Stimulated activated CD8-positive, alpha-beta memory T cell treated with anti-CD3 and anti-CD28 coated beads, Interleukin-12 subunit alpha, Interleukin-12 subunit beta, amount 100 ng/mL, for 24 hours (primary cell): ENCODE measurements around the gene DNAJA4.

Experiments
- DNase-seq: peaks from one replicate; pipeline ENCODE4 v3.0.0-alpha.2; 2020; ENCODE audit errors: extremely low read depth

The DNAJA4 gene

DNA sequence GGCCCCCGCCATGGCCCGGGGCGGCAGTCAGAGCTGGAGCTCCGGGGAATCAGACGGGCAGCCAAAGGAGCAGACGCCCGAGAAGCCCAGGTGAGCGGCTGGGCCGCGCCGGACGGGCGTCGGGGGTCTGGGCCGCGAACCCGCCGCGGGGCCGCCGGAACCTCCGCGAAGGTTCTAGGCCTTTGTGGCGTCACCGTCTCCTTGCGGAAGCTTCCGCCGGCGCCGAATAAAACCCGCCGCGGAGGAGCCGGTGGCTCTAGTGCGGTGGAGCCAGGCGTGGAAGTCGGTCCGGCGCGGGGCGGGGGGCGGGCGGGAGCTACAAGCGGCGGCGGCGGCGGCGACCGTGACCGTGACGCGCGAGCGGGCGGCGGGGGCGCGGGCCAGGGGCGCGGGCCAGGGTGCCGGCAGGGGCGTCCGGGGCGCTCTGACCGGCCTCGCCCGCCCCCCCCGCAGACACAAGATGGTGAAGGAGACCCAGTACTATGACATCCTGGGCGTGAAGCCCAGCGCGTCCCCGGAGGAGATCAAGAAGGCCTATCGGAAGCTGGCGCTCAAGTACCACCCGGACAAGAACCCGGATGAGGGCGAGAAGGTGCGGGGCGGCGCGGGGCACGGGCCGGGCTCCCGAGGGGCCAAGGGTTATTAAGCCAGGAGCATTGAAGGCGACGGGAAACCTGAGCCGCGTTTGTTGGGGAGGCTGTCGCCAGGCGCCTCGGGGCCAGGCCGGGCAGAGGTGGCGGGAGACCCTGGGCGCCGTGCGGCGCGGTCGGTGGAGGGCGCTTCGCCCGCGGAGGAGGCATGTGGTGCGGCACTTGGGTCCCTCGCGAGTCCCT, at the start of gene DNAJA4:
Gene DNAJA4, plus strand, starts transcription at position 259 of the 833 bp plus-strand sequence. Its CDS starts 202 bp downstream, at position 461.
- DNase-seq = peak; percentile 9

DNA sequence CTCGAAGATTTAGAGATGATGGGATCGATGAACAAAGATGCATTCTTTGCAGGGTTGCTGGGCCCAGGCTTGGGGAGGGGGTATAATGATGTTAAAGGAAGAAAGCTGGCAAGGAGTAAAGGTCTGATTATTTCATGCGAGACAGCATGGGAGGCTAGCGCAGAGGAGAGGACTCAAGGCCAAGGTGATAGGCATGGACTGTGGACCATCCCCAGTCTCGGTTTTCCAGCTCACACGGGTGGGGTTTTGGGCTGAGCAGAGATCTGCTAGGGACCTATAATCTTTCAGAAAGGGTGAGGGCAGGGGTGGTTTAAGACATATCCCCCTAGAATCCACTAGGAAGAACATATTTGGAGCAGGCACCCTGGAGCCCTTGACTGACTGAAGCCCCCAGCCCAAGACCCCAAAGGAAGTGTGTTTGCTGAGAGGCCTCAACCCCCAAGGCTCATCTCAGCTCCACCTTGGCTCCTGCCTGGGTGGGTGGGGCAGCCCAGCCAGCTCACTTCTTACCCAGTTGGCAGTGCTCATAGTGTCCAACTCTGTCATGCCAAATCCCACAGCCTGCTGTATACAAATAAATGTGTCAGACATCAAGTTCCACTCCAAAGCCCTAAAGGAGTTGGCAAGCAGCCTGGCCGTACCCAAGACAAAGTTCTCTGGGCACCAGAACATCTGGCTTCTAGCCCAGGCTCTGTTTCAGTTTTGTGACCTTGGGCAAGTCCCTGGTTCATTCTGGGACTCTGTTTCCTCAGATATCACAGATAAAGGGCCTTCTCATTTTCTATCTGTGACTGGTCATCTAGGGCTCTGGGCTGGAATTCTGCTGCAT, 47.9 kb upstream of the DNAJA4 start:
- no peak for DNase-seq

DNA sequence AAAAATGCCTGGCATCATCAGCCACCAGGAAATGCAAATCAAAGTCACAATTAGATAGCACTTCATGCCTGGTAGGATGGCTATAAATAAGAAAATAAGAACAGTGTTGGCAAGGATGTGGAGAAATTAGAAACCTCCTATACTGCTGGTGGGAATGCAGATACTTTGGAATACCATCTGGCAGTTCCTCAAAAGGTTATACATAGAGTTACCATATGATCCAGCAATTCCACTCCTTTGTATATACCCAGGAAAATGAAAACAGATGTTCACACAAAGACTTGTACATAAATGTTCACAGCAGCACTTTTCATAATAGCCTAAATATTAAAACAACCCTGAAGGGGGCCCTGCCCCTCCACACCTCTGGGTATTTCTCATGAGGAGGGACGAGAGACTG, 43.6 kb upstream of the DNAJA4 start:
- no peak for DNase-seq

DNA sequence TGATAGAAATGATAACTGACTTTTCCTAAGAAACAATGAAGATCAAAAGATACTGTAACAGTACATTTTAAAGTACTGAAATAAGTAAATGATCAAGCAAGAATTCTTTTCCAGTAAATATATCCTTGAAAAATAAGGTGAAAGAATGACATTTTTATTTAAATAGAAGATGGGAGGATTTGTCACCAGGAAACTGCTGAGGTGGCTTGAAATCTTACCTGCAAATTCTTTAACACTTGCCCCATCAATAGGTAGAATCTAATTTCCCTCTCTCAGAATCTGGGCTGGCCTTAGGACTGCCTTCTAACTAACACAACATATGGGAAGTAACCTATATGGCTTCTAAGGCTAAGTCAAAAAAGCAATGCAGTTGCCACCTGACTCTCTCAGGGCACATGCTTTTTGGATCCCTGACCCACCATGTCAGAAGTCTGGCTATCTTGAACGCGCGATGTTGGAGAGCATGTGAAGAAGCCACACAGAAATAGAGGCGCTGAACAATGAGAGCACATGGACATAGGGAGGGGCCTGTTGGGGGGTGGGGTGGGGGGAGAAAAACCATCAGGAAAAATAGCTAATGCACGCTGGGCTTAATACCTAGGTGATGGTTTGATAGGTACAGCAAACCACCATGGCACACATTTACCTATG, 41.5 kb upstream of the DNAJA4 start:
- DNase-seq = no peak

DNA sequence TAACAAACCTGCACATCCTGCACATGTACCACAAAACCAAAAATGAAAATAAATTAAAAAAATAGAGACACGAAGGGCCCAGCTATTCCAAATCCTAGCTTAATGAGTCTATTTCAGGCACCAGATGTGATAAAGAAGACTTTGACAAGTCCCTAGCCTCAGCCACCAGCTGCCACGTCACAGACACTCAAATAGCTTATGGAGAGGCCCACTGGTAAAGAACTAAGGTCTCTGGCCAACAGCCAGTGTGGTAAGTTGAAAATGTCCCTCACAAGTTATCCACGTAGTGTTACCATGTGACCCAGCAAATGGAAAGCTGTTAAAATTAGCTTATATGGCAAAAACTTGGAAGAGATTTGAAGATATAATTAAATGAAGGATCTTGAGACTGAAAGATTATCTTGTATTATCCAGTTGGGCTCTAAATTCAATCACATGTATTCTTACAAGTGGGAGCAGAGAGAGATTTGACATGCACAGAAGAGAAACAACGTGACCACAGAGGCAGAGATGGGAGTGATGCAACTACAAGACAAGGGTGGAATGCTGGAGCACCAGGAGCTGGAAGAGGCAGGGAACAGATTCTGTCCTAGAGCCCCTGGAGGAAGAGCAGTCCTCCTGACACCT, 40.9 kb upstream of the DNAJA4 start:
- no peak for DNase-seq

DNA sequence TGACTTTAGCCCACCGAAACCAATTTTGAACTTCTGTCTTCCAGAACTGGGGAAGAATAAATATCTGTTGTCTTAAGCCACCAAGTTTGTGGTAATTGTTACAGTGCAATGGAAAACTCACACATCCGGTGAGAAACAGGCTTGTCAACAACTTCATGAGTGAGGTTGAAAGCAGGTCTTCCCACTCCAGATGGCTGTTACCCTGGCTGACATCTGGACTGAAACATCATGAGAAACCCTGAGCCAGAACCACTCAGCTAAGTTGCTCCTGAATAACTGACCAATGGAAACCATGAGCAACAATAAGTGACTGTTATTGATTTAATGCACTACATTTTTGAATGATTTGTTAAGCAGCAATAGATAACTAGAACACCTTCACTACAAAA, 40.3 kb upstream of the DNAJA4 start:
- DNase-seq = no peak

DNA sequence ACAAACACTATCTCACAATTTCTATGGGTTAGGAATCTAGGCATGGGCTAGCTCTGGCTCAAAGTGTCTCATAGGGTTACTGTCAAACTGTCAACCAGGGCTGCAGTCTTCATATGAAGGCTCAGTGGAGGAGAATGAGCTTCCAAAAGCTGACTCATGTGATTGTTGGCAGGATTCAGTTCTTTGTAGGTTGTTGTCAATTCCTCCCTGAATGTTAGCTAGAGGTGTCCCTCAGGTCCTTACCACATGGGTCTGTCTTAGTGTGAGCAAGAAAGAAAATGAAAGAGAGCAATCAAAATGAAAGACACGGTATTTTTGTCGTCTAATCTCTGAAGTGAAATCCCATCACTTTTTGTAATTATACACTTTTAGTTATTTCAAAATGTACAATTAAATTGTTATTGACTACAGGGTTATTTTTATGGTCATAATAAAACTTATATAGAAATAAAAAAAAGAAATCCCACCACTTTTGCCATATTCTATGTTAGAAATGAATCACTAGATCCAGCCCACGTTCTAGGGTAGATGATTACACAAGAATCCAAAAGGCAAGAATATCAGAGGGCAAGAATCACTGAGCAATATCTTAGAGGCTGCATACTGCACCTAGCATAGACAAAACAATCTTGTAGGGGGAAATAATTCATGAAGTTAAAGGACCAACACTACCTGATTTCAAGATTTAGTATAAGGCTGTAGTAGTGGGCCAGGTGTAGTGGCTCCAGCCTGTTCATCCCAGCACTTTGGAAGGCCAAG, 38.4 kb upstream of the DNAJA4 start:
- no peak for DNase-seq

DNA sequence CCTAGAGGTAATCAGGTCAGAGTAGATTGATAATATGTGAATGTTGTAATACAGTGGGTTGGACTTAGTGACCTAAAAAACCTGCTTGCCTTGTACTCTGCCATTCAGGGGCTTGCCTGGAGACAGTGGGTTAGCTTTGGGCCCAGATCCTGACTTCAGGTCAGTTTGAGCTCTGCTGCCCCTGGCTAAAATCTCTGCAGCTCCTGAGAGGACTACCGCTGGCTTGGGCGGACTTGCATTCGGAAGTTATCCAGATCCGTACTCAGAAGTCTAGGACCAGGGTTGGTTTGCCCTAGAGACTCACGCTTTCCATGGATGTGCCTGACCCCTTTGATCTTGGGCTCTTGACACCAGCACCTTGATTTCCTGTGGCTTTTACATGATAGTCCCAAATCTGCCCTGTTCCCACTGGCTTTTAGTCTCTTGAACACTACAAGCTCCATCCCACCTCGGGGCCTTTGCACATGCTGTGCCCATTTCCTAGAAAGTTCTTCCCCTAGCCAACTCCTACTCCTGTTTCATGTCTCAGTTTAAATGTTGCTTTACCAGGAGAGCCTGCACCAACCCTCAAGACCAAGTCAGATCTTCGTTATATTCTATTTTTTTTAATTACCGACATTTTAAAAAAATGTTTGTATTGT, 35.9 kb upstream of the DNAJA4 start:
- no peak for DNase-seq

DNA sequence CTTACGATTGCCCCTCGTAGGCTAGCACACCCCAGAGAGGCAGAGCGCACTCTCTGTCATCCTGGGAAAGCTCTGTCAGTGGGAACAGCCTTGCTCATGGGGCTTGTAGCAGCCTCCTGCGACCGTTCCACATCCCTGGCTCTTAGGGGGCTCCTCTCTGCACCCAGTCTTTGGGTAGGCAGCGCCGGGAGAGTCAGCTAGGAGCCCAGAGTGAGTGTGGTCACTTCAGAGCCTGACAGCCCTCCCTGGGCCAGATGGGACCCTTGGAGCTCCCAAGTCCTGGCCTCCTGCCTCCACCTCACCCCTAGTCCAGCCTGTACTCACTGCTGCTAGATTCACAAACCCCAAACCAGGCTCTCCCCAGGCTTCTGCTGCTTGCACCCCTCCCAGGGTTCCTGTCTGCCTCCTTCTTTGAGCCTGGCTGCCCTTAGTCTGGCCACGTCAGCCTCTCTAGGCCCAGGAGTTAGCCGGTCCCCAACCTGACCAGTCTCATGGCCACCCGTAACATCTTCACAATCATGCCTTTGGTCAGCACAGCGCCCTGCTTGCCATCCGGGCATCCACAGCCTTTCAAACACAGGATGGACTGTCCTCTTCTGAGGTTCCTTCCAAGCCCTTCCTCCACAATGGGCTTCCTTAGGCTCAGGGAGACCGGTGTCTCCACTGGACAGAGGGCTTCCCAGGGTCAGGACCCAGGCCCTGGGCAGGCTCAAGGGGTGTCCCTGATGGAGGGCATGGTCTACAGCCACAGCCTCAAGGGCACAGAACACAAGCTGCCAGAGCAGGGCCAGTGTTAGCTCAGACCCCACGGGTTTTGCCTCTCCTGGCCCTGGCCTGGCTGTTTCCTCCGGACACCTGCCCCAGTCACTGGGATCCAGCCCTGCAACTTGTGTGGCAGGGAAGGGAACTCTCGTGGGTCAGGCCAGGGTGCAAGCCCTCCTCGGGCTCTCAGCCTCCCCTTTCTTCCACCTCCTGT, 34.6 kb upstream of the DNAJA4 start:
- DNase-seq = no peak

DNA sequence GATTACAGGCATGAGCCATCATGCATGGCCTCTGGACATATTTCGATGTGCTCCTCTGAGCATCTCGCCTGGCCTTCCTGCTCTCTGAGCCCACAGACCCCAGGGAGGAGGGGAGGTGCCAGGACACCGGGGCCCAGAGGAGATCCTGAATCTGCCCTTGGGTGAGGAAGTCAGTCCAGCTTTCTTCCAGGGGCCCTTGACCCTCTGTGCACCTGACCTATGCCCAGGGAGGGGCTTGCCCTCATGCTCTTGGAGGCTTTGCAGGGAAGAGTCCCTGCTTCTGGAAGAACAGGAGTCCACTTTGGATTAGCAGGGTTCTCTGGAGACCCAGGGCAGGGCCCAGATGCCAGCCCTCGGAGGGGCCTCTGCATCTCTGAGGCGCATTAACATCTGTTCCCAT, 31.4 kb upstream of the DNAJA4 start:
- no peak for DNase-seq

DNA sequence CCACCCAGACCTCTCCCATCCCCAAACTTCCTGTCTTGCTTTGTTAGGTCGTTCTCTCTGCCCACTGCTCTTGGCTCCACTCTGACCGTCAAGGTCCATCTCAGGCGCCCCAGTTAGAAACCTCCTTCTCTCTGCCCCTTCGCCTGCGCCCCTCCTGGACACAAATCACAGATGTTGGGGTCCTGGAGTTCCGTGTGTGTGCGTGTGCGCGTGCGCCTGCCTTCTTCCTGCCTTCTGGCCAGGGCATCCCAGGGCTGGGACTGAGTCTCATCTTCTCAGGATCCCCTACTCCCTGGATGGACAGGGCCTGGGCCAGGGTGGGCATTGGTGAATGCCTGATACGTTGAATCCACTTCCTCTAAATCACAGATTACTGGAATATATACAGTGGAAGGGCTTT, 30.9 kb upstream of the DNAJA4 start:
- DNase-seq = no peak

DNA sequence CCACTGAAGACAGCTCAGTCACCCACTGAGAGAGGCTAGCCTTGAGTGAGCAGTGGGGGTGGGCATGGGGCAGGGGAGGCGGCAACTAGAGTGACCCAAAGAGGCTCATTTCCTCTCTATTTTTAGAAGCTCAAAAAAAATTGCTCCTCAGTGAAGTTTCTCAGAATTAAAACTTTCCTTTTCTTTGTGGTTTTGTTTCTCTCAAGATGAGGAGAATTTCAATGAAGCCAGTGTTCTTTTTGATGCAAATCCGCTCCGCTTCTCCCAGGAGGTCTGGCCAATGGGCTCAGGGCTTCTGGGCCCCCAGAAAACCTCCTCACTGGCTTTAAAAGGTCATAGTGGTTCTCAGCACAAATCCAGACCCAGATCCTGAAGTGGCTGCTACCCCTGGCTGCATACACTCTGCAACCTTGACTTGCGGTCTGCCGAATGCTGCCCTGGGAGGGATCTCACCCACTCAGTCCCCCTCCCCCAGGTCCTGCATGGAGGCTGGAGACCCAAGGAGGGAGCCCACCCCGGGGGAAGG, 29.8 kb upstream of the DNAJA4 start, which contains the start of gene ACSBG1:
Gene ACSBG1, minus strand, starts transcription at position 51 of the 526 bp plus-strand sequence. CDS start 64 bp downstream, outside the sequence.
- DNase-seq = no peak

DNA sequence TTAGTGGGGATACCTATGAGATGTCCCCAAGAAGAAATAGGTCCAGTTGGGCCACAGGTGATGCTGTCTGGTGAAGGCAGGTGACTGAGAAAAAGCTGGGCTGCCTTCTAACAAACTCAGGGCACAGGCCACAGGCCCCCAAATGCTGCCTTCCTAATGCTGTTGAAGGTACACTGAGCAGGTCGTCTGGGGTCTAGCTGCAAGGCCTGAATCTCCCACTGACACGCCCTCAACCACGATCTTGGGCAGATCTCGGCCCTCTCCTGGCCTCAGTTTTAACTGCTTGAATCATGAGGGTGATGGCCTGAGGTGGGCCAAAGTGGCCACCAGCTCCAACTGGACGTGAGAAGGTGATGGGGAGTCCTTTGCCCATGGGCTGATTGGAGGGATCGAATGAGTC, 27.9 kb upstream of the DNAJA4 start:
- no peak for DNase-seq

DNA sequence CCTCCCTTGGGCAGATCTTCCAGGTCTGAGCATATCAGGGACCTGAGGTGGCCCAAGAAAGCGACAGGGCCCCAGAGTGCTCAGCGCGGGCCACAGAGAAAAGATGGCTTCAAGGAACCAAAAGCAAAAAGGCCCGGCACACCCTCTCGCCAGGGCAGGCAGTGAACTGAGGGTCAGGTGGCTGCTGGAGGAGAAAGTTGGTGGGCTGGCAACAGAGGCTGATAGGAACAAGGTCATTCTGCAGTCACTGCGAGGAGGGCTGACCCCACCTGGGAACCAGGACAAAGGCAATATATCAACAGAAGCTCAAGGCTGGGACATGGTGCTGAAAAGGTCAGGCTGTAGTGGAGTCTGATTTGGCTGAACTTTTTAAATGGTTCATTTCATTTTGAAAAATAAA, 27.2 kb upstream of the DNAJA4 start:
- no peak for DNase-seq

DNA sequence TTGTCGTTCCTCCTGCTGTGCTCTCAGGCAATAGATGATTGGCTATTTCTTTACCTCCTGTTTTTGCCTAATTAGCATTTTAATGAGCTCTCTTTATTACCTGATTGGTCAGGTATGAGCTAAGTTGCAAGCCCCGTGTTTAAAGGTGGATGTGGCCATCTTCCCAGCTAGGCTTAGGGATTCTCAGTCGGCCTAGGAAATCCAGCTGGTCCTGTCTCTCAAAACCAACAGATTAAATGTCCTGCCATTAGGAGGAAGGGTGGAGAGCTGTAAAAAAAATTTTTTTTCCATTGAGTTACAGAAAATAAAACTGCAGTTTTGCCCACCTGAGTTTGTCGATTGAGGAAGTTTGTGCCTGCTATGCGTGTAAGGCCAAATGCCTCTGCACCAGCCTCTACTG, 24.6 kb upstream of the DNAJA4 start:
- no peak for DNase-seq

DNA sequence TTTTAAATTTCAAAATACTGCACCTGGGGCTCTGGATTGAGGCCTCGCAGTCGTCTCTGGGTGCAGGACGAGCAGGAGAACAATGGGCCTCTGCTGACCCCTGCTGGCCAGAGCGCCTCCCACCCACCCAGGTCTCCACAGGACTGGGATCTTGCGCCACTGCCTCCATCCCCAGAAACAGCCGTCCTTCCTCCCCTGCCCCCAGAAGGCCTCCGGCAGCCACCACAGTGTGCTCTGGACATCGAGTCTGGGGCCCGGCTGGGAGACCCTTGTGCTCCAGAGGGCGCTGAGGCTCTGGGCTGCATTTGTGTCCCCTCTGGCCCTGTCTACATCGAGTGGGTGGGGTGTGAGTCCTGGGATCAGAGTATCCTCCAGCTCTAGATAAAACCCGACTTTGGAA, 23.3 kb upstream of the DNAJA4 start:
- peak; percentile 46 for DNase-seq

DNA sequence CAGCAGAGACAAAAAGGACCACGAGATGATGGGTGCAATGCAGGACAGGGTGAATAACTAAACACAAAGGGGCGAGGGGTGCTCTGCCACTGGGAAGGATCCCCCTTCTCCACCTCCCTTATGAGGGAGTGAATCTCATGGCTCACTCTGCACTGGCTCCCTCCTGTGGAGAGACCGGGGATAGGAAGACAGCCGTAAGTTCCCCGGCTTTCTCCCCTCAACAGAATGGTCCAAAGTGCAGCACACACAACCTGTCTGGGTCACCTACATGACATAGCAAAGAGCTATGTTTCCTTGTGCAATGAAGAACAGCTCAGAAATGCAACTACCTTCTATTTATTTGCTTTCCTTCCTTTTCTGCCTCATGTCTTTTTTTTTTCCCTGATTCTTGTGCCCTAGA, 22.2 kb upstream of the DNAJA4 start:
- no peak for DNase-seq

DNA sequence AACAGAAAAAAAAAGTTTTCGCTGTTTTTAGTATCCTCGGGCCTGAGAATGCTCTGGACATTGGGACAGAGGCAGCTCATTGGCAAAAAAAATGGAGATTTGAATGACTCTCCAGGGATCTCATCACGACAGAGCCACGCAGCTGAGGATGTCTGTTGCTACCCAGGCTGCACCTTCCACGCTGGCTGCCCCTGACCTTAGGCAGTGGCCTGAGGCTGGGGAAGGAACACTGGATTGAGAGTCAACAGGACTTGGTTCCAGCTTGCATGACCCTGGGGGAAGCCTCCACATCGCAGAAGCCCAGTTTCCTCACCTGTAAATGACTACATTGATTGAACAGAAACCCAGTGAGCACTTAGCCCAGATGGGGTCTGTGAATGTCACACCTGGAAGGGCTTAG, 21.3 kb upstream of the DNAJA4 start:
- no peak for DNase-seq

DNA sequence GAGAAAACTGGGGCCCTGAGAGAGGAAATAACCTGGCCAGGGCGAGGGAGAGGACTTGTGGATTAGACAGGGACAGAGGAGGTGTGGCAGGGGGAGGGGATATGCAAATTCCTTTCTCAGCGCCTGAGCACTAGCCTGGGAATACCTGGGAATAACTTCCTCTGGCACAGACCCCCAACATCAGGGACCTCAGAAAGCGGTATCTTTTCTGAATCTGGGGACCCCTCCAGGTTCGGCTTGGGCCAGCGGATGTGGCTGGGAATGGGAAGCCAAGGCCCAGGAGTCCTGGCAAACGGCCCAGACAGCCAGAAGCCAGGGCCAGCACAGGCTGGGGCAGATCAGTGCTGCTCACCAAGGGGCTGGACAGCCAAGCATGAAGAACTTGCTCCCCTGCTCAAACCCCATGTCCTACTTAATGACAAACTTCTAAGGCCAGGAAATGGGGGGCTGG, 20.8 kb upstream of the DNAJA4 start:
- no peak for DNase-seq
